ENCODE measurements around the gene SLC25A11. TPM values are rescaled to one million over a fixed set of nuclear protein-coding genes. Genes with fewer than 3 reads are reported as not detected.

The SLC25A11 gene
- total RNA-seq, 1 experiment from 2014 or later = 75.1 TPM

DNA sequence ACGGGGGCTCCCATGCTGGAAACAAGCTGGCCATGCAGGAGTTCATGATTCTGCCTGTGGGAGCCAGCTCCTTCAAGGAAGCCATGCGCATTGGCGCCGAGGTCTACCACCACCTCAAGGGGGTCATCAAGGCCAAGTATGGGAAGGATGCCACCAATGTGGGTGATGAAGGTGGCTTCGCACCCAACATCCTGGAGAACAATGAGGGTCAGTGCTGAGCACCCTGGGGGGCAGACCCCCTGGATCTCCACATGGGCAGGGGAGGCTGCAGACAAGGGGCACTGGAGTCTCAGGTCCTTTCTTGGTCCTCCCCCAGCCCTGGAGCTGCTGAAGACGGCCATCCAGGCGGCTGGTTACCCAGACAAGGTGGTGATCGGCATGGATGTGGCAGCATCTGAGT is 15.2 kb upstream of the SLC25A11 start:
- Histone ChIP-seq H3K27me3 (ENCODE audit: insufficient read depth, low read length) (no peaks in the 10 kb centered on the region), H3K9me3 (ENCODE audit: control insufficient read depth in 1 of 2, insufficient read depth in 1 of 2, low read depth in 1 of 2, low read length in 2 of 2) (no peaks in the 10 kb centered on the region), H2AFZ (ENCODE audit: low read depth, low read length, poor library complexity, severe bottlenecking) (no peak overlapping the region), H3K4me3 (replicated peaks in 1 of 2; ENCODE audit: low read depth in 1 of 2, low read length in 2 of 2) (no peak overlapping the region), H3K4me1 (ENCODE audit: control insufficient read depth in 1 of 2, insufficient read depth in 2 of 2, low read length in 2 of 2) (peaks cover 13 to 30% of the 10 kb centered on the region in 2 experiments), H4K20me1 (ENCODE audit: insufficient read depth) (no peaks in the 10 kb centered on the region), H3K36me3 (ENCODE audit: control insufficient read depth in 1 of 2, insufficient read depth in 2 of 2, low read length in 2 of 2) (no peaks in the 10 kb centered on the region), H3K4me2 (ENCODE audit: low read length) (no peak overlapping the region), H3K9ac (ENCODE audit: low read length) (no peak overlapping the region), H3K27ac (ENCODE audit: low read depth, low read length) (no peak overlapping the region), H3K9me2 (ENCODE audit: insufficient read depth) (no peaks in the 10 kb centered on the region), H3K79me2 (ENCODE audit: insufficient read depth, low read length) (peaks cover 9% of the 10 kb centered on the region; the same call in 1 of the 2 replicates)
- no TSS peak for BruUV-seq (replicated peaks)
- intact Hi-C loops (cut with micrococcal nuclease) = no loop called here
- TF ChIP-seq CTCF (IDR thresholded peaks at IDR 0.05 in 2 of 3, conservative IDR thresholded peaks at IDR 0.05 in 1 of 3; ENCODE audit: borderline replicate concordance in 1 of 3, insufficient read depth in 1 of 3, low read depth in 2 of 3, low read length in 2 of 3) (no peak), RAD21 (IDR thresholded peaks at IDR 0.05; ENCODE audit: low read depth) (no peak), CBX3 (IDR thresholded peaks at IDR 0.05; ENCODE audit: low read depth) (no peak), MAX (IDR thresholded peaks at IDR 0.05) (no peak), CEBPB (IDR thresholded peaks at IDR 0.05; ENCODE audit: low read depth) (no peak), JUND (IDR thresholded peaks at IDR 0.05) (no peak)
- CTCF ChIA-PET = interaction anchor here (1.6 kb wide), 1 partner anchor 45 kb away, joined by 3 read pairs; no protein-coding TSS in a partner anchor
- no peak for ATAC-seq
- POLR2A ChIA-PET = interaction anchor here (4.6 kb wide), 1 partner anchor 12 kb away, joined by 27 read pairs; the partner anchor contains the start of gene SPAG7
- DNase-seq (ENCODE audit: low read depth, low spot score) = no peak
- RAD21 ChIA-PET (ENCODE audit: low non-redundant PET in 1 of 2, low total read pairs in 2 of 2, uncharacterized antibody in 2 of 2, unreplicated experiment in 2 of 2) = interaction anchor here in 1 of 2 experiments (0.7 kb wide), 2 partner anchors 12 to 14 kb away, joined by 3 to 6 read pairs; no protein-coding TSS in a partner anchor

GRCh38 chr17:4953451-4953961 is 13.7 kb upstream of the SLC25A11 start:
- Histone ChIP-seq H2AFZ (ENCODE audit: low read depth, low read length, poor library complexity, severe bottlenecking) (no peak overlapping the region), H3K4me3 (replicated peaks in 1 of 2; ENCODE audit: low read depth in 1 of 2, low read length in 2 of 2) (no peak overlapping the region), H3K79me2 (ENCODE audit: insufficient read depth, low read length) (peaks cover 11% of the 10 kb centered on the region; the same call in 1 of the 2 replicates), H3K9me3 (ENCODE audit: control insufficient read depth in 1 of 2, insufficient read depth in 1 of 2, low read depth in 1 of 2, low read length in 2 of 2) (no peaks in the 10 kb centered on the region), H3K27me3 (ENCODE audit: insufficient read depth, low read length) (no peaks in the 10 kb centered on the region), H3K4me1 (ENCODE audit: control insufficient read depth in 1 of 2, insufficient read depth in 2 of 2, low read length in 2 of 2) (peaks cover 13 to 44% of the 10 kb centered on the region in 2 experiments), H3K27ac (ENCODE audit: low read depth, low read length) (no peak overlapping the region), H4K20me1 (ENCODE audit: insufficient read depth) (no peaks in the 10 kb centered on the region), H3K36me3 (ENCODE audit: control insufficient read depth in 1 of 2, insufficient read depth in 2 of 2, low read length in 2 of 2) (no peaks in the 10 kb centered on the region), H3K9ac (ENCODE audit: low read length) (no peak overlapping the region), H3K4me2 (ENCODE audit: low read length) (no peak overlapping the region), H3K9me2 (ENCODE audit: insufficient read depth) (no peaks in the 10 kb centered on the region)
- ATAC-seq = no peak
- DNase-seq (ENCODE audit: low read depth, low spot score) = no peak
- CTCF ChIA-PET = no interaction called here
- POLR2A ChIA-PET = interaction anchor here (1.4 to 1.5 kb wide), 2 partner anchors 13 to 15 kb away, joined by 3 to 7 read pairs; no protein-coding TSS in a partner anchor
- RAD21 ChIA-PET (ENCODE audit: low non-redundant PET in 1 of 2, low total read pairs in 2 of 2, uncharacterized antibody in 2 of 2, unreplicated experiment in 2 of 2) = no interaction called here
- intact Hi-C loops (cut with micrococcal nuclease) = no loop called here
- no TSS peak for BruUV-seq (replicated peaks)
- TF ChIP-seq POLR2AphosphoS5 (IDR thresholded peaks at IDR 0.05; ENCODE audit: low read depth, low read length) (no peak), CTCF (IDR thresholded peaks at IDR 0.05 in 2 of 3, conservative IDR thresholded peaks at IDR 0.05 in 1 of 3; ENCODE audit: borderline replicate concordance in 1 of 3, insufficient read depth in 1 of 3, low read depth in 2 of 3, low read length in 2 of 3) (no peak), MAX (IDR thresholded peaks at IDR 0.05) (no peak)
